ENCODE measurements around the gene AGBL3. TPM values are rescaled to one million over a fixed set of nuclear protein-coding genes. Genes with fewer than 3 reads are reported as not detected.

Gene AGBL3
- polyA plus RNA-seq, 1 experiment, result 0.32 TPM

Other genes starting within 250 kb of the AGBL3 start
- 1,629 and 1,746 TPM in 2 replicates for gene CALD1, start 206.9 kb upstream of the AGBL3 start, polyA plus RNA-seq (2011; rRNA removed)
- gene TMEM140, start 161.6 kb downstream of the AGBL3 start, polyA plus RNA-seq (2011; rRNA removed), result 4.1 and 5.5 TPM in 2 replicates
- gene CYREN, start 184.2 kb downstream of the AGBL3 start, polyA plus RNA-seq (2011; rRNA removed), result 35.4 and 39.4 TPM in 2 replicates
- 10.9 and 14.2 TPM in 2 replicates for gene WDR91, start 225.0 kb downstream of the AGBL3 start, polyA plus RNA-seq (2011; rRNA removed)
- not detected in 2 replicates for gene STRA8, start 247.3 kb downstream of the AGBL3 start, polyA plus RNA-seq (2011; rRNA removed)

All from BJ (cell line).